VCaP (cell line): ENCODE data around the gene CETN2.
A peak's percentile ranks its signal among the peaks of the same experiment; 100 is the strongest.

ENCODE experiments used
- H3K27ac ChIP-seq: fragments of 450-650 bp; 2 replicates; pipeline ENCODE4 v1.5.1; 2017
- CTCF ChIP-seq: fragments of 450-650 bp; conservative IDR thresholded peaks from 2 replicates; pipeline ENCODE4 v1.5.1; 2017; ENCODE audit warnings: mild to moderate bottlenecking, moderate library complexity

The CETN2 gene

GRCh38 chrX:152831391-152831790 lies 834 bp upstream of the CETN2 start:
- no peak for TF ChIP-seq CTCF
- H3K27ac ChIP-seq, result peak overlapping the region; percentile 59; the same call in 1 of the 2 replicates

- H3K27ac ChIP-seq, result no peak overlapping the region
- no peak for TF ChIP-seq CTCF
Measured at GRCh38 chrX:152824841-152825374, 5.6 kb downstream of the CETN2 start.

- TF ChIP-seq CTCF, result no peak
- no peak overlapping the region for H3K27ac ChIP-seq
Measured at GRCh38 chrX:152823657-152824056, 6.9 kb downstream of the CETN2 start.

GRCh38 chrX:152822383-152823086 lies 8.0 kb downstream of the CETN2 start:
- no peak overlapping the region for H3K27ac ChIP-seq
- TF ChIP-seq CTCF, result no peak

GRCh38 chrX:152821145-152821765 lies 9.3 kb downstream of the CETN2 start:
- TF ChIP-seq CTCF, result peak; percentile 84
- no peak overlapping the region for H3K27ac ChIP-seq

- TF ChIP-seq CTCF, result no peak
- no peak overlapping the region for H3K27ac ChIP-seq
Measured at GRCh38 chrX:152819732-152820131, 10.8 kb downstream of the CETN2 start.

GRCh38 chrX:152819266-152819665 lies 11.3 kb downstream of the CETN2 start:
- no peak for TF ChIP-seq CTCF
- no peak overlapping the region for H3K27ac ChIP-seq
